22Rv1 (cell line): ENCODE results near the gene CHSY1.

Experiments used
- ZFX ChIP-seq: fragments of 450-650 bp; IDR thresholded peaks from 2 replicates; pipeline ENCODE4 v1.6.1; 2017; ENCODE audit warnings: antibody characterized with exemption, borderline replicate concordance
- TF ChIP-seq, protein P1 (sequence below): fragments of 450-650 bp; IDR thresholded peaks from 2 replicates; pipeline ENCODE4 v1.5.1; 2017; ENCODE audit warnings: mild to moderate bottlenecking

- TF ChIP-seq, protein P1, sequence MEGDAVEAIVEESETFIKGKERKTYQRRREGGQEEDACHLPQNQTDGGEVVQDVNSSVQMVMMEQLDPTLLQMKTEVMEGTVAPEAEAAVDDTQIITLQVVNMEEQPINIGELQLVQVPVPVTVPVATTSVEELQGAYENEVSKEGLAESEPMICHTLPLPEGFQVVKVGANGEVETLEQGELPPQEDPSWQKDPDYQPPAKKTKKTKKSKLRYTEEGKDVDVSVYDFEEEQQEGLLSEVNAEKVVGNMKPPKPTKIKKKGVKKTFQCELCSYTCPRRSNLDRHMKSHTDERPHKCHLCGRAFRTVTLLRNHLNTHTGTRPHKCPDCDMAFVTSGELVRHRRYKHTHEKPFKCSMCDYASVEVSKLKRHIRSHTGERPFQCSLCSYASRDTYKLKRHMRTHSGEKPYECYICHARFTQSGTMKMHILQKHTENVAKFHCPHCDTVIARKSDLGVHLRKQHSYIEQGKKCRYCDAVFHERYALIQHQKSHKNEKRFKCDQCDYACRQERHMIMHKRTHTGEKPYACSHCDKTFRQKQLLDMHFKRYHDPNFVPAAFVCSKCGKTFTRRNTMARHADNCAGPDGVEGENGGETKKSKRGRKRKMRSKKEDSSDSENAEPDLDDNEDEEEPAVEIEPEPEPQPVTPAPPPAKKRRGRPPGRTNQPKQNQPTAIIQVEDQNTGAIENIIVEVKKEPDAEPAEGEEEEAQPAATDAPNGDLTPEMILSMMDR: no peak
- TF ChIP-seq ZFX: no peak
These were observed 103.5 kb downstream of the CHSY1 start for GRCh38 chr15:101148166-101148880.
